ENCODE measurements around the gene DCLRE1C.
A peak's percentile ranks its signal among the peaks of the same experiment; 100 is the strongest.
"Not testable (repeated sequence)": the region's sequence is repeated elsewhere in the genome, so short reads cannot be mapped to it uniquely, and the experiment has no call there.

The DCLRE1C gene

DNA sequence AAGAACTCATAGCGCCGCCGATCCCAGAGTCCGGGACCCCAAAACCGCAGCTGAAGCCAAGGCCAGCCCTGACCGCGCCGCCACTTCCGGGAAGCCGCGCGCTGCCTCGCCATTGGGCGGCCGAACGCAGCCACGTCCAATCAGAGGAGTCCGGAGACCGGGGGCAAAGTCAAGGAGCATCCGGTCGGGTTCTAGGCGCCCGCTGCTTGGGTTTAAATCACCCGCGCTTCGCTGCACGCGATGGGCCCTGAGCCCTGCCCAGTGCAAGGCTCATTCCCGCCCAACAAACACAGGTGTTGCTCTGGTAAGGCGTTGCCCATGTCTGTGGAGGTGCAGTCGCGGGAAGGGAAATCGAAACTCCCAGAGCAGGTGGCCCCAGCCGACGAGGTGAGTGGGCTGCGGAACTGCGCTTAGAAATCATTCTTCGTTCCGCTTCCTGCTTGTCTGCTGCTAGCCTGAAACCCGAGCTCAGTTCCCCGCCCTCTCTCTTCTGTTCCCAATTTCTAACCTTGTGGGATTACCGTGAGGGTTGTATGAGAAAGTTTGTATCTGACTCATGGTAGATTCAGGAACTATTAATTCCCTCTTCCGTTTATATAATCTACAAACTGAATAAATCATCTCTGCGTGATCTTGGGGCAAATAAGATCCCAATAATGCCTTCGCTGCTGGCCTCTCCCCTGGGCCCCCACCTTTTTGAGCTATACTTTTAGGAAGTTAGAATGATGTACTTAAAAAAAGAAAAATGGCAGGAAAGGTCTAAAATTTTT, at the start of gene DCLRE1C:
TSS of gene DCLRE1C (minus strand) at position 96 of the 770 bp plus-strand sequence. CDS start at position 10, 86 bp downstream.
- DNase-seq: peak; percentile 80

DNA sequence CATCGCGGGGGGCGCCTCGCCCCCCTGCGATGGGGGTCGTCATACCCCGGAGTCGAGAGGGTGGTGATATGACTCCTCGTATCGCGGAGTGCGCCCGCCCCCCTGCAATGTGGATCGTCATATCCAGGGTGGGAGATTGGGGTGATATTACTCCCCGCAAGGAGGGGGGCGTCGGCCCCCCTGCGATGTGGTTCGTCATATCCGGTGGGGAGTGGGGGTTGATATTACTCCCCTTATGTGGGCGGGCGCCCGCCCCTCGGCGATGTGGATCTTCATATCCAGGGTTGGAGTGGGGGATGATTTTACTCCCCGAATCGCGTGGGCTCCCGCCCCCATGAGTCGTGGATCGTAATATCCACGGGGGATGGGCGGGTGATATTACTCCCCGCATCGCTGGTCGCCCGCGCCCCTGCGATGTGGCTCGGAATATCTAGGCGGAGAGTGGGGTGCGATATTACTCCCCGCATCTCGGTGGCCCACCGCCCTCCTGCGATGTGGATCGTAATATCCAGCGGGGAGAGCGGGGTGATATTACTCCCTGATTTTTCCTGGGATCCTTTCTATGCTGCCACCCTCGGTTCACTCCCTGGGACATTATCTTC, 42.2 kb upstream of the DCLRE1C start:
- DNase-seq: no peak

GRCh38 chr10:14993500-14994455, 39.9 kb upstream of the DCLRE1C start:
- DNase-seq: not testable (repeated sequence)

DNA sequence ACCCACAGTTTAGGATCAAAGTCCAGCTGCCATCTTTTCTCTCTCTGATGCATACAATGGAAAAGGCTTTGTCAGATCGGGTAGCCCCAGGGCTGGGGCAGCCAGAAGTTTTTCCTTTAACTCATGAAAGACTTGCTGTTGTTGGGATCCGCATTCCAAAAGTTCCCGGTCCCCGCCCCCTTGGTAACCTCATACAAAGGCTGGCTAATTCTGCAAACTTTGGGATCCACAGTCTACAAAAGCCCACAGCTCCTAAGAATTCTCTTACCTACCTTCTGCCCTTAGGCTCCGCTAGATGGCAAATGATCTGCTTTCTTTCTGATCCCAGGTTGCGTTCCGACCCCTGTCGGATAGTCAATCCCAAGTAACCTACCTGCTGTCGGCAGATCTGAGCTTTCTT, 38.4 kb upstream of the DCLRE1C start:
- DNase-seq: not testable (repeated sequence)

DNA sequence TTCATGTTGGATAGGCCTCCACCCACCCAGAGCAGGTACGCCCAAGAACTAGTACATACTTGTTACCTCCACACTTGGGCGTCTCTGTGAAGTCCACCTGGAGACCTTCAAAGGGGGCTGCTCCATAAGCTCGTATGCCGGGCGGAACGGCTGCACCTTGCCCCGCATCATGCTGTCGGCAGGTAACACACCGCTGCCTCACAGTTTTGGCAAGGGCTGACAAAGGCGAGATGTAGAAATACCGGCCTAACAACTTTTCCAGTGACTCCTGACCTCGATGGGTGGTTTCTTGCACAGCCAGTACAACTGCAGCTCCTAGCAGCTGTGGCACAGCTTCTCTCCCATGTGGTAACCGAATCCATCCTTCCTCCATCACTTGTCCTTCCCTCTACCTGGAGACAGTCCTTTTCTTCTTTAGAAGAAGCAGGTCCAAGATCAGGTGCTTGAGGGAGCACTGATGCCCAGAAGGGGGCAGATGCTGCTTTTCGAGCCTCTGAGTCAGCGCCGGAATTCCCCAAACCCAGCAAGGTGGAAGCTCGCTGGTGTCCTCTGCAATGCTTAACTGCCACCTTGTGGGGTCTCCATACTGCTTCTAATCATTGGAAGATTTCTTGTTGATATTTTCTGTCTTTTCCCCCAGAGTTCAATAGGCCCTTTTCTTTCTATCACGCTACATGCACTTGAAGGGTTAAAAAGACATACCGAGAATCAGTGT, 37.3 kb upstream of the DCLRE1C start:
- DNase-seq: peak; percentile 56

DNA sequence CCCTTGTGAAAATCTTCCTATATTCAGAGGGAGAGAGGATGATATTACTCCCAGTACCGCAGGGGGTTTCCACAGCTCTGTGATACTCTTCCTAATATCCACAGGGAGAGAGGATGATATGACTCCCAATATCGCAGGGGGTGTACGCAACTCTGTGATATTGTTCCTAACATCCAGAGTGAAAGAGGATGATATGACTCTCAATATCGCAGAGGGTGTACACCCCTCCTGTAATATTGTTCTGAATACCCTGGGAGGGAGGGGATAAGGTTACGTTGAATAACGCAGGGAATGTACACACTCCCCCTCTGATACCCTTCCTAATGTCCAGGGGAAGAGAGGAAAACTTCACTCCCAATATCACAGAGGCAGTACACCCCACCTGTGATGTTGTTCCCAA, 35.7 kb upstream of the DCLRE1C start:
- not testable (repeated sequence) for DNase-seq

DNA sequence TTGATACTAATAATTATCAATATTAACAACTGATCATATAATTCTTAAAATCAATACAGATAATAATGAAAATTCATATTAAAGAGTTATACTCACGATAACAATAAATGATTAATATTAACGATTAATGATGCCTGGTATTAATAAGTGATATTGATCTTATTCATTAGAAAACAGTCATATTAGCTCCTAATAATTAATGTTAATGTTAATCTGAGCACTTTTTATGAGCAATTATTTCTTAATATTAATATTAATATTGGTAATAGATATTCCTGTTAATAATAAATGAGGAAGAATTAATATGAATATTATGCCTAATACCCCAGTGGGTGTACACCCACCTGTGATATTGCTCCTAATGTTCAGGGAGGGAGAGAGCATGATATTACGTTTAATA, 28.8 kb upstream of the DCLRE1C start:
- DNase-seq: no peak

DNA sequence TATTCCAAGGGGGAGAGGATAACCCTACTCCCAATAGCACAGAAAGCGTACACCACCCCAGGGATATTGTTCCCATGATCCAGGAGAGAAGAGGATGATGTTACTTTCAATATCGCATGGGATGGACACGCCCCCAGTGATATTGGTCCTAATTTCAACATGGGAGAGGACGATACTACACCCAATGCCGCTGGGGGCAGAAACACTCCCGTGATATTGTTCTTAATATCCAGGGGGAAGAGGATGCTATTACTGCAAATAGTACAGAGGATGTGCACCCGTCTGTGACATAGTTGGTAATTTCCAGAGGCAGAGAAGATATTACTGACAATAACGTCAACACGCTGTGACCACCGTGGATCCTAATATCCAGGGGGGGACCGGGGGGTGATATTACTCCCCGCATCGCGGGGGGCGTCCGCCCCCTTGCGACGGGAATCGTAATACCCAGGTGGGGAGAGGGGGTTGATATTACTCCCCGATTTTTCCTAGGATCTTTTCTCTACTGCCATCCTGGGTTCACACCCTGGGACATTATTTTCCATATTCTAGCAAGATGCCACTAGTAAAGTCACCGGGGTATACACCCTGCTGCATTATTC, 21.9 kb upstream of the DCLRE1C start:
- DNase-seq: no peak

DNA sequence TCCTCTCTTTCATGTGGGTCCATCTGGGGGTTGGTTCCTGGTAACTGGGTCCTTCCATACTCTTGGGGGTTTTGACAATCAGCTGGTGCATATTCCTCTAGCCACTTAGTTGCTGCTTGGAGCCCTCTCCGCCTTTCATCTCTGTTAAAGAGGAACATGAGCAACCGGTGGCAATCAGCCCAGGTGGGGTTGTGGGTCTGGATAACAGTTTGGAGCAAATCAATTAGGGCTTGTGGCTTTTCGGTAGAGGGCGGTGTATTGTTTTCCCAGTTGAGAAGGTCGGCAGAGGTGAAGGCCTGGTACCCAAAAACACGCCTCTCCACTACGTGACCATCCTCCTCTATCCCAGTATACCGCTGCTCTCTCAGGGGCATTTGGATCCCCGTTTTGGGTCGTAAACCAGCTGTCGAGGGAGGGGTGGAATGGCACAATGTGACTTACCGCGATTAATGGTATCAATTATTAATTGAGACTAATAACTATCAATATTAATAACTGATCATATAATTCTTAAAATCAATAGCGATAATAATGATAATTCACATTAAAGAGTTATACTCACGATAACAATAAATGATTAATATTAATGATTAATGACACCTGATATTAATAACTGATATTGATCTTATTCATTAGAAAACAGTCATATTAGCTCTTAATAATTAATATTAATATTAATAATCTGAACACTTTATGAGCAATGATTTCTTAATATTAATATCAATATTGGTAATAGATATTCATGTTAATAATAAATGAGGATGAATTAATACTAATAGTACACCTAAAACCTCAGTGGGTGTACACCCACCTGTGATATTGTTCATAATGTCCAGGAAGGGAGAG, 20.5 kb upstream of the DCLRE1C start:
- DNase-seq: not testable (repeated sequence)

DNA sequence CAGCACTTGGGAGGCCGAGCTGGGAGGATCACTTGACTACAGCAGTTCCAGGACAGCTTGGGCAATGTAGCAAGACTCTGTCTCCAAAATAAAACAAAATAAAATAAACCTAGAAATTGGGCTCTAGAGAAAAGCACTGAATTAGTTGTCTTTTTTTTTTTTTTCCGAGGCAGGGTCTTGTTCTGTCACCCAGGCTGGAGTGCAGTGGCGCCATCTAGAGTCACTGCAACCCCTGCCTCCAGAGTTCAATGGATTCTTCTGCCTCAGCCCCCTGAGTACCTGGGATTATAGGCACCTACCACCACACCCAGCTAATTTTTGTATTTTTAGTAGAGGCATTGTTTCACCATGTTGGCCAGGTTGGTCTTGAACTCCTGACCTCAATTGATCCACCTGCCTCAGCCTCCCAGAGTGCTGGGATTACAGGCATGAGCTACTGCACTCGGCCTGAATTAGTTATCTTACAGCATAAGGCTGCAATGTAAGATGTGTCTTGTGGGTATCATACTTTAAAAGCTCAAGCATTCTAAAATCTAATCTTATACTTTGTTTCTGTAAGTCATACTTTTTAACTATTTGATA, 18.1 kb upstream of the DCLRE1C start:
- DNase-seq: peak; percentile 48

DNA sequence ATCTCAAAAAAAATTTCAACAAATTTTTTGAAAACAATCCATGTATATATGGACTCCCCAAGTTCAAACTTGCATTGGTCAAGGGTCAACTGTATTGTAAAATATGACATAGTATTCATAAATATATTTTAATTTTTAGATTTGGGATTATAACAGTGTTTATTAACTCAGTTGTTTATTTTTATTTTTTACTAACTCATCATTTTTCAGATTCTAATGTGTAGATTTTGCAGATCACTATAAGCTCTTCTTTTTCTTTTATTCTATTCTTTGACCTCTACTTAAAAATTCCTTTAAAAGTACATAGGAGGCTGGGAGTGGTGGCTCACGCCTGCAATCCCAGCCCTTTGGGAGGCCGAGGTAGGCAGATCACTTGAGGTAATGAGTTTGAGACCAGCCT, 14.0 kb upstream of the DCLRE1C start:
- no peak for DNase-seq

DNA sequence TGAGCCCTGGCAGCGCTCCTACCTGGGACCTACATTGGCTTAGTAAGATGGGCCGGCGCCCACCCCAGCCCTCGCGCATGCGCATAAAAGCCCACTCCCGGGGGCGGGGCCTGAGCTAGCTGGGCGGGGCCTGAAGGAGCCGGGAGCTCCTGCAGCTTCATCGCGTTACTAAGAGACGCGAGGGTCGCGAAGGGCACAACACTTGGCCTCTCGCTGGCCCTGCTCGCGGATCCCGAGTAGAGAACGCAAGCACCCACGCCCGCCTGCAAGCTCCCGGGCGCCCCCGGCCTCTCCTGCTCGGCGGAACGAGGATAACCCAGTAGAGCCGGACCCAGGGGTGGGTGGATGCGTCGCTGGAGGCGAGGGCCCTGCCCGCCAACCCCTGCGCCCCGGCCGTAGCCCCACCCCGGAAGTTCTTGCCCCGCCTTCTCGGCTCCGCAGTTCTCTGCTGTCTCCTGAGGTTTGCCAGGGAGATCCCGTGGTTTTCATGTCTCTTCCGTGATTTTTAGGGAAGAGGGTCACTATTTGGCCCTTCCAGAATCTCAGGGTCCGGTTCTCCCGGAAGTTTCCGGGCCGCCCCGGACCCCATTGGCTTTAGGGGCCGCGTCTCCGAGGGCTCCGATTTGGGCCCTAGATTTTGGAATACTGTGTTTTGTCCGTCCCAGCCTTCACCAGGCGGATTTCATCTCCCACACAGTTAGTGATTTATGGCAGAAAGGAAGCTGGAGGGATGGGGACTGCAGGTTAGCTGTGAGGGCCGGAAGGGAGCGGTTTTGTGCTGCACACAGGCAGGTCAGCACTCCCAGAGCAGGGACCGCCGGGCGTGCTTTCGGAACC, 5.5 kb upstream of the DCLRE1C start, which contains the start of gene MEIG1:
TSS of gene MEIG1 (plus strand) at position 168 of the 837 bp plus-strand sequence. CDS start 7,081 bp downstream, outside the sequence.
- peak; percentile 92 for DNase-seq

GRCh38 chr10:14958872-14959220, 5.0 kb upstream of the DCLRE1C start:
- DNase-seq: no peak

- DNase-seq: no peak
Observed at GRCh38 chr10:14954934-14955333, 1.0 kb upstream of the DCLRE1C start.

DNA sequence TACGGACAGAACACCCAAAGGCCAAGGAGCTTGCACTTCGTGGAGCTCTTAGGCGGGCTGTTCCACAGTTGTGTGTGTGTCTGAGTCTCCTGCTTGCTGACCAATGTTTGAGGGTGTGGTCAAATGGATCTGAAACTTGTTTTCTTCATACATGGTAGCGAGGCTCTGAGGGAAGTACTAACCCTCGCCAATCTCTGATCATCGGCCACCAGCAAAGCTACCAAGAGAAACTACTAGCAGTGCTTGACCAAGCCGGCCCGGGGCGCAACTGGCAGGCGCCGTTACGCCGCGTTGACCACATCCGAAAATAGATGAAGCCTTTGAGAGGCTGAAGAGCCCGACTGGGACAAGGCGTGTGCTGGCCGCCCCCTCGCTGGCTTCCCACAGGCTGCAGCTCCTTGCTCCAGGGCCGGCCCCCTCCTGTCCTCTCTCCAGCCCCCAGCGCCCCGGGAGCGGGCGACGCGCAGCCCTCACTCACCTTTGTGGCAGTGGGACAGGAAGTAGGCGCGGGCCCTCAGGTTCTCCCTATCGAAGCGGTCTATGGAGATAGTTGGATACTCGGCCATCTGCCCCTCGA, 384 bp downstream of the DCLRE1C start:
- no peak for DNase-seq

- no peak for DNase-seq
Observed at GRCh38 chr10:14952851-14953423, 959 bp downstream of the DCLRE1C start.

DNA sequence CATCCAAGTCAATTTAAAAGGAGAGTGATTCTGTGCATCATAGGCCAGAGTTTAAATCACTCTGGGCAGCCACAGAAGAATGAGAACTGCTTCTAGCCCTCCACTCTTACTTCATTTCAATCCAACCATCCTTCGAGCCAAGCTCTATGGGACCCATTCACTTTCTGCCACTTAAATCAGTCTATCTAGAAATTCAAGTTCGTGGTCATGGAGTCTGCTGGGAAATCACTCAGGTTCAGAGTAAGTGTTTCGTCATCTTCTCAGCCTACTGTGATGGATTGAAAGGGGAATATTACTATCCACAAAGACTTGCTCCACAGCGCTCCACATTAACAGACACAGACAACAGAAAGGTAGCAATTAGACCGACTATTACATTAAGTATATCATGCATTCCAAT, 4.6 kb downstream of the DCLRE1C start:
- no peak for DNase-seq

- DNase-seq: no peak
Observed at GRCh38 chr10:14947268-14947667, 6.6 kb downstream of the DCLRE1C start.

DNA sequence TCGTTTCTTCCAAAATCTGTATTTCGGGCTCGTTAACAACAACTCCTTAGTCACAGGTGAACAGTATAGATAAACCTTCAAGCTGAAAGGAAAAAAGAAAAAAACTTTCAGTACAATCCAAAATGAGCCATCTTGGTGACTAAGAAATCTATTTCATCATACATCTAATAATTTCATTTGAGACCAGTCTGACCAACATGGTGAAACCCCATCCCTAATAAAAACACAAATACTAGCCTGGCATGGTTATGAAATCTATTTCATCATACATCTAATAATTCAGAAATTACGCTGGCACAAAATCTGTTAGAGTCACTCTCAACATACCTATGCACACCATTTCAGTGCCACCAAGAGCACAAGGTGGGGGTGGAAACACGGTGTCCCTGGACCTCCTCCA, 8.8 kb downstream of the DCLRE1C start:
- no peak for DNase-seq
